A673 (cell line): ENCODE data around the gene SHISA9. TPM values are rescaled to one million over a fixed set of nuclear protein-coding genes. Genes with fewer than 3 reads are reported as not detected.

Experiments
- BruUV-seq: library from RNA; stranded (reverse); fragments of 400-500 nt; replicated peaks from 2 replicates; lab custom pipeline; 2021; lab: Mats Ljungman, UMichigan
- CTCF ChIA-PET: fragments of 300-600 bp; sonication (Branson Sonifier 250); formaldehyde crosslinking; loops from one replicate; lab custom pipeline; 2022; ENCODE audit warnings: antibody characterized with exemption; lab: Charles Lee
- POLR2A ChIA-PET: fragments of 300-600 bp; sonication (Branson Sonifier 250); formaldehyde crosslinking; loops from one replicate; lab custom pipeline; 2022; ENCODE audit warnings: antibody characterized with exemption; ENCODE audit not compliant: low non-redundant PET; lab: Charles Lee
- DNase-seq: peaks from one replicate; pipeline ENCODE4 v3.0.0-alpha.2; 2015; ENCODE audit warnings: low spot score
- H3K27ac ChIP-seq: fragments of 200-600 bp; sonication (generic); 2 replicates; pipeline ENCODE4 v1.5.1; 2016; ENCODE audit warnings: mixed run types, low read depth, mild to moderate bottlenecking, mixed read lengths, antibody characterized with exemption, low read length; ENCODE audit not compliant: poor library complexity, severe bottlenecking
- H3K27me3 ChIP-seq: fragments of 200-600 bp; sonication (generic); replicated peaks from 2 replicates; pipeline ENCODE4 v1.6.1; 2017; ENCODE audit warnings: mixed run types, low read depth, mild to moderate bottlenecking, mixed read lengths, antibody characterized with exemption, low read length; ENCODE audit not compliant: insufficient read depth, poor library complexity
- H3K36me3 ChIP-seq: fragments of 200-600 bp; sonication (generic); 2 replicates; pipeline ENCODE4 v1.6.1; 2016; ENCODE audit warnings: mixed run types, mild to moderate bottlenecking, mixed read lengths, antibody characterized with exemption, low read length; ENCODE audit not compliant: insufficient read depth, poor library complexity, severe bottlenecking
- H3K4me1 ChIP-seq: fragments of 200-600 bp; sonication (generic); 2 replicates; pipeline ENCODE4 v1.6.1; 2017; ENCODE audit warnings: mixed run types, mild to moderate bottlenecking, mixed read lengths, antibody characterized with exemption, low read length; ENCODE audit not compliant: insufficient read depth, poor library complexity, severe bottlenecking
- H3K4me3 ChIP-seq: fragments of 200-600 bp; sonication (generic); 2 replicates; pipeline ENCODE4 v1.5.1; 2016; ENCODE audit warnings: low read depth, mixed run types, mild to moderate bottlenecking, mixed read lengths, low read length; ENCODE audit not compliant: poor library complexity, severe bottlenecking
- H3K9me3 ChIP-seq: fragments of 200-600 bp; sonication (generic); 2 replicates; pipeline ENCODE4 v1.6.1; 2016; ENCODE audit warnings: mixed run types, low read depth, mild to moderate bottlenecking, mixed read lengths, antibody characterized with exemption, low read length; ENCODE audit not compliant: poor library complexity, severe bottlenecking
- EZH2 ChIP-seq: fragments of 200-600 bp; sonication (generic); IDR thresholded peaks from 2 replicates; pipeline ENCODE4 v1.6.1; 2017; ENCODE audit warnings: borderline replicate concordance, low read depth, mild to moderate bottlenecking, mixed read lengths, antibody characterized with exemption, low read length; ENCODE audit not compliant: poor library complexity, severe bottlenecking
- intact Hi-C: fragments of 100-400 bp; cut with micrococcal nuclease; formaldehyde crosslinking; loops from one replicate; pipeline ENCODE4 v1.10.0; 2022; ENCODE audit not compliant: unreplicated experiment
- total RNA-seq: library from RNA; stranded (reverse); gene quantifications from 2 replicates; pipeline ENCODE4 v1.2.3, GENCODE V29; 2021
- TF ChIP-seq, protein P1 (sequence below): fragments of 300-800, 200-600 bp; sonication (generic); conservative IDR thresholded peaks from 2 replicates; pipeline ENCODE4 v1.5.1; 2017; ENCODE audit warnings: low read depth, mild to moderate bottlenecking, antibody characterized with exemption, low read length, moderate library complexity, mixed read lengths

Gene SHISA9
- total RNA-seq, 1 experiment from 2014 or later = not detected

DNA sequence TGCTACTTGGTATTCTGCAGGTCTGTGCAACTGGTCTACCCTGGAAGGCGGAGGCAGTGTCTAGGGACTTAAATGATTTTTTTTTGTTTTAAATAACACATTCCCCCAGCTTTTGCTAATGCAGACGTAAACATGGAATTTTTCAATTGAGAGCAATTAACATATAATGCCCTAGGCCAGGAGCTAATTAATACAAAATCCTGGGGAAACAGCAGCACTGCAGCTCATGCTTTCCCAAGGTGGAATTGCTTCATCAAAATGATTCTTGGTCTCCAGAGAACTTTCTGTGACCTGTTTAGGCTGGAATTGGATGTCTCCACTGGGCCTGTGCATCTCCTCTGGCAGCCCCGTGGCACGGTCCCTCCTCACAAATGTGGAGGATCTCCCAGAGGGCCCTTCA is 50.6 kb downstream of the SHISA9 start:
- TF ChIP-seq, protein P1, sequence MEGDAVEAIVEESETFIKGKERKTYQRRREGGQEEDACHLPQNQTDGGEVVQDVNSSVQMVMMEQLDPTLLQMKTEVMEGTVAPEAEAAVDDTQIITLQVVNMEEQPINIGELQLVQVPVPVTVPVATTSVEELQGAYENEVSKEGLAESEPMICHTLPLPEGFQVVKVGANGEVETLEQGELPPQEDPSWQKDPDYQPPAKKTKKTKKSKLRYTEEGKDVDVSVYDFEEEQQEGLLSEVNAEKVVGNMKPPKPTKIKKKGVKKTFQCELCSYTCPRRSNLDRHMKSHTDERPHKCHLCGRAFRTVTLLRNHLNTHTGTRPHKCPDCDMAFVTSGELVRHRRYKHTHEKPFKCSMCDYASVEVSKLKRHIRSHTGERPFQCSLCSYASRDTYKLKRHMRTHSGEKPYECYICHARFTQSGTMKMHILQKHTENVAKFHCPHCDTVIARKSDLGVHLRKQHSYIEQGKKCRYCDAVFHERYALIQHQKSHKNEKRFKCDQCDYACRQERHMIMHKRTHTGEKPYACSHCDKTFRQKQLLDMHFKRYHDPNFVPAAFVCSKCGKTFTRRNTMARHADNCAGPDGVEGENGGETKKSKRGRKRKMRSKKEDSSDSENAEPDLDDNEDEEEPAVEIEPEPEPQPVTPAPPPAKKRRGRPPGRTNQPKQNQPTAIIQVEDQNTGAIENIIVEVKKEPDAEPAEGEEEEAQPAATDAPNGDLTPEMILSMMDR = no peak
- Histone ChIP-seq H3K4me1 (no peaks in the 10 kb centered on the region), H3K27ac (no peak overlapping the region), H3K9me3 (peaks cover 5% of the 10 kb centered on the region), H3K4me3 (no peak overlapping the region), H3K27me3 (no peaks in the 10 kb centered on the region), H3K36me3 (no peaks in the 10 kb centered on the region)
- no peak for DNase-seq
- ChIA-PET CTCF (no interaction called here), POLR2A (no interaction called here)
- intact Hi-C loops = no loop called here
- BruUV-seq = no TSS peak

DNA sequence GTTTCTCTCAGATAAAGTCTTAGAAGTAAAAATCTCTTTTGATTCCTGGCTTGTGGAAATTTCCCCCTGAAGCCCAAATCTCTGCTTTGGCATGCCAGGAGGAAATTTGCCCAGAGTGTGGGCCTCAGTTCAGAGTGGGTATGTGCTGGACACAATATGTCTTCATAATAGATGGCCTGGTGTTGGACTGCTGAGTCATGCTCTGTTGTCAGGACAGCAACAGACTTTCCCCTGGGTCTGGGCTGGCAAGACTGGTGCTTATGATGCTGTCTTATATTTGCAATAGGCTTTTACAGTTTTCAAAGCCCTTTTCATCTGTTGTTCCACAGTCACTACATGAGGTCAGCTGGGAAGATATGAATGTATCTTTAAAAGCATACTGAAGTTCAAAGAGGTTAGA is 57.0 kb downstream of the SHISA9 start:
- Histone ChIP-seq H3K4me1 (no peaks in the 10 kb centered on the region), H3K27me3 (no peaks in the 10 kb centered on the region), H3K4me3 (no peak overlapping the region), H3K27ac (no peak overlapping the region), H3K36me3 (no peaks in the 10 kb centered on the region), H3K9me3 (peaks cover 15% of the 10 kb centered on the region)
- ChIA-PET POLR2A (no interaction called here), CTCF (no interaction called here)
- TF ChIP-seq EZH2 = no peak
- TF ChIP-seq, protein P1 = no peak
- no peak for DNase-seq
- intact Hi-C loops = no loop called here
- BruUV-seq = no TSS peak

DNA sequence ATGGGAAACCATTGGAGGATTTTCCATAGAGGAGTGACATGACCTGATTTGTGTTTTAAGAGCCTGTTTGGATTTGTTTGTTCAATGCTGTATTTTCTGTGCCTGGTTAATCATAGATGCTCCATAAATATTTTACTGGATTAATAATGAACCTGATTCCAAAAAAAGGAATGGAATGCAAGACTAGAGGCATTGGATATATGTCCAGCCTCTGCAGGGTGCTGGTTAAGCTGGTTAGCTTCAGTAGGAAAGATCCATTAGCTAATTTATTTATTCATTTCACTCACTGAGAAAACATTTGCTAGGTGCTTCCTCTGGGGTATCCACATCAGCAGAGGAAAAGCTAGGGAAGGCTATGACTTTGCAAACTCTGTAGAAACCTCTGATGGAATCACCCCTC is 57.7 kb downstream of the SHISA9 start:
- H3K36me3 ChIP-seq = no peaks in the 10 kb centered on the region
- H3K4me1 ChIP-seq = no peaks in the 10 kb centered on the region
- ChIA-PET CTCF (no interaction called here), POLR2A (no interaction called here)
- H3K27ac ChIP-seq = no peak overlapping the region
- TF ChIP-seq, protein P1 = no peak
- no peak for TF ChIP-seq EZH2
- peaks cover 13% of the 10 kb centered on the region for H3K9me3 ChIP-seq
- BruUV-seq = no TSS peak
- no peak for DNase-seq
- H3K27me3 ChIP-seq = no peaks in the 10 kb centered on the region
- H3K4me3 ChIP-seq = no peak overlapping the region
- intact Hi-C loops = no loop called here
